ENCODE data around the gene COL4A4. TPM values are rescaled to one million over a fixed set of nuclear protein-coding genes. Genes with fewer than 3 reads are reported as not detected.
A peak's percentile ranks its signal among the peaks of the same experiment; 100 is the strongest.

COL4A4 gene
- total and polyA plus RNA-seq, 2 of the 13 experiments (the other 11 are each of a cell fraction or from before 2014, with no cell fraction given), result not detected

GRCh38 chr2:227106845-227107759 is 56.9 kb downstream of the COL4A4 start (continued):
- TF ChIP-seq HMG20B (CRISPR knock-in tag; conservative IDR thresholded peaks at IDR 0.05) (no peak), ZSCAN31 (CRISPR knock-in tag; IDR thresholded peaks at IDR 0.05; ENCODE audit: low read depth) (no peak), ZC3H4 (CRISPR knock-in tag; IDR thresholded peaks at IDR 0.05; ENCODE audit: borderline replicate concordance) (no peak), ZNF556 (CRISPR knock-in tag; IDR thresholded peaks at IDR 0.05; ENCODE audit: borderline replicate concordance) (0 out of 2 replicates have a peak, but pooled peaks have one; percentile 24), SALL1 (CRISPR knock-in tag; IDR thresholded peaks at IDR 0.05) (no peak), STAT6 (CRISPR knock-in tag; IDR thresholded peaks at IDR 0.05; ENCODE audit: borderline replicate concordance) (no peak), GTF2F1 (IDR thresholded peaks at IDR 0.05; ENCODE audit: low read length) (no peak), ZNF678 (CRISPR knock-in tag; IDR thresholded peaks at IDR 0.05) (no peak), ZMAT3 (CRISPR knock-in tag; conservative IDR thresholded peaks at IDR 0.05) (no peak), TRIM22 (IDR thresholded peaks at IDR 0.05) (no peak), RAD51 (IDR thresholded peaks at IDR 0.05; ENCODE audit: borderline replicate concordance) (no peak), PRPF4 (IDR thresholded peaks at IDR 0.05; ENCODE audit: low read depth, low read length, poor library complexity, severe bottlenecking) (no peak), NFIB (CRISPR knock-in tag; IDR thresholded peaks at IDR 0.05; ENCODE audit: borderline replicate concordance) (no peak), ZNF614 (CRISPR knock-in tag; IDR thresholded peaks at IDR 0.05; ENCODE audit: borderline replicate concordance) (no peak; the same call in 1 of the 2 replicates), NFE2 (CRISPR knock-in tag; IDR thresholded peaks at IDR 0.05) (no peak), MAFF (IDR thresholded peaks at IDR 0.05; ENCODE audit: low read depth, low read length) (no peak), ZNF761 (CRISPR knock-in tag; conservative IDR thresholded peaks at IDR 0.05) (no peak), SMC3 (IDR thresholded peaks at IDR 0.05; ENCODE audit: low read length) (peak; percentile 94), RNF2 (conservative IDR thresholded peaks at IDR 0.05; ENCODE audit: low read depth) (no peak), NPAS2 (CRISPR knock-in tag; IDR thresholded peaks at IDR 0.05; ENCODE audit: borderline replicate concordance) (no peak), MYC (CRISPR knock-in tag; IDR thresholded peaks at IDR 0.05; ENCODE audit: borderline replicate concordance) (no peak), ZSCAN22 (CRISPR knock-in tag; IDR thresholded peaks at IDR 0.05) (no peak)
- TF ChIP-seq, protein P1, sequence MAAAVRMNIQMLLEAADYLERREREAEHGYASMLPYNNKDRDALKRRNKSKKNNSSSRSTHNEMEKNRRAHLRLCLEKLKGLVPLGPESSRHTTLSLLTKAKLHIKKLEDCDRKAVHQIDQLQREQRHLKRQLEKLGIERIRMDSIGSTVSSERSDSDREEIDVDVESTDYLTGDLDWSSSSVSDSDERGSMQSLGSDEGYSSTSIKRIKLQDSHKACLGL (CRISPR knock-in tag; IDR thresholded peaks at IDR 0.05), result no peak
- TF ChIP-seq, protein P2, sequence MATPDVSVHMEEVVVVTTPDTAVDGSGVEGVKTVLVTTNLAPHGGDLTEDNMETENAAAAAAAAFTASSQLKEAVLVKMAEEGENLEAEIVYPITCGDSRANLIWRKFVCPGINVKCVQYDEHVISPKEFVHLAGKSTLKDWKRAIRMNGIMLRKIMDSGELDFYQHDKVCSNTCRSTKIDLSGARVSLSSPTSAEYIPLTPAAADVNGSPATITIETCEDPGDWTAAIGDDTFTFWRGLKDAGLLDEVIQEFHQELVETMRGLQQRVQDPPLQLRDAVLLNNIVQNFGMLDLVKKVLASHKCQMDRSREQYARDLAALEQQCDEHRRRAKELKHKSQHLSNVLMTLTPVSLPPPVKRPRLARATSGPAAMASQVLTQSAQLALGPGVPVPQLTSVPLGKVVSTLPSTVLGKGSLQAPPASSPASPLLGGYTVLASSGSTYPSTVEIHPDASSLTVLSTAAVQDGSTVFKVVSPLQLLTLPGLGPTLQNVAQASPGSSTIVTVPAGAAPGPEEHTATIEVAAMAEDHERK (CRISPR knock-in tag; IDR thresholded peaks at IDR 0.05; ENCODE audit: low read depth), result no peak

All from HepG2 (cell line).